Neutrophil (primary cell): Measurements from ENCODE around the gene NACC2.

ENCODE experiments used
- H3K27ac ChIP-seq: fragments of 200-600 bp; sonication (generic); 2 replicates; pipeline ENCODE4 v1.5.1; 2016; ENCODE audit warnings: mild to moderate bottlenecking, moderate library complexity
- H3K27me3 ChIP-seq: fragments of 200-600 bp; sonication (generic); 2 replicates; pipeline ENCODE4 v1.6.0; 2016; ENCODE audit warnings: mild to moderate bottlenecking
- H3K36me3 ChIP-seq: fragments of 200-600 bp; sonication (generic); 2 replicates; pipeline ENCODE4 v1.5.1; 2017
- H3K4me1 ChIP-seq, 2 experiments: fragments of 200-600 bp in 1 of 2; sonication (generic) in 1 of 2; 1 replicate in 1 of 2; 2 replicates in 1 of 2; pipeline versions ENCODE4 v1.5.1 to v1.6.1; 2013 to 2016; ENCODE audit warnings: low read depth in 1 of 2, low read length in 1 of 2, mild to moderate bottlenecking in 1 of 2, moderate library complexity in 1 of 2; ENCODE audit not compliant: control insufficient read depth in 1 of 2, insufficient read depth in 1 of 2
- H3K4me3 ChIP-seq, 2 experiments: fragments of 200-600 bp in 1 of 2; sonication (generic) in 1 of 2; 1 replicate in 1 of 2; 2 replicates in 1 of 2; pipeline ENCODE4 v1.5.1; 2013 to 2016; ENCODE audit warnings: low read depth in 1 of 2, low read length in 1 of 2, mild to moderate bottlenecking in 1 of 2, moderate library complexity in 1 of 2
- H3K9me3 ChIP-seq: fragments of 200-600 bp; sonication (generic); 2 replicates; pipeline ENCODE4 v1.5.1; 2016
- CTCF ChIP-seq: fragments of 200-600 bp; sonication (generic); IDR thresholded peaks from 2 replicates; pipeline ENCODE4 v1.5.1; 2016; ENCODE audit warnings: antibody characterized with exemption

Gene NACC2

GRCh38 chr9:136052472-136052880 is 42.6 kb downstream of the NACC2 start:
- H3K4me1 ChIP-seq = peaks cover 52 to 62% of the 10 kb centered on the region in 2 experiments
- peaks cover 30% of the 10 kb centered on the region for H3K36me3 ChIP-seq
- peaks cover 20% of the 10 kb centered on the region for H3K27me3 ChIP-seq
- H3K9me3 ChIP-seq = no peaks in the 10 kb centered on the region
- TF ChIP-seq CTCF = no peak
- peak overlapping the region; percentile 86 for H3K27ac ChIP-seq
- peak overlapping the region; percentile 82 to 98 for H3K4me3 ChIP-seq

- Histone ChIP-seq H3K36me3 (peaks cover 35% of the 10 kb centered on the region), H3K4me3 (peak overlapping the region; percentile 82 to 98), H3K27me3 (peaks cover 20% of the 10 kb centered on the region), H3K27ac (peak overlapping the region; percentile 86), H3K9me3 (no peaks in the 10 kb centered on the region), H3K4me1 (peaks cover 57 to 67% of the 10 kb centered on the region in 2 experiments)
- no peak for TF ChIP-seq CTCF
These were observed 43.1 kb downstream of the NACC2 start for GRCh38 chr9:136051837-136052471.

GRCh38 chr9:136051453-136051836 is 43.6 kb downstream of the NACC2 start:
- TF ChIP-seq CTCF = no peak
- H3K27ac ChIP-seq = peak overlapping the region; percentile 86
- peaks cover 61 to 71% of the 10 kb centered on the region in 2 experiments for H3K4me1 ChIP-seq
- H3K9me3 ChIP-seq = no peaks in the 10 kb centered on the region
- peak overlapping the region; percentile 82 to 98 for H3K4me3 ChIP-seq
- H3K36me3 ChIP-seq = peaks cover 38% of the 10 kb centered on the region
- H3K27me3 ChIP-seq = peaks cover 20% of the 10 kb centered on the region

- TF ChIP-seq CTCF = no peak
- H3K27me3 ChIP-seq = peaks cover 20% of the 10 kb centered on the region
- H3K4me1 ChIP-seq = peaks cover 60 to 71% of the 10 kb centered on the region in 2 experiments
- no peaks in the 10 kb centered on the region for H3K9me3 ChIP-seq
- H3K27ac ChIP-seq = peak overlapping the region; percentile 86
- H3K36me3 ChIP-seq = peaks cover 38% of the 10 kb centered on the region
- H3K4me3 ChIP-seq = peak overlapping the region; percentile 82 to 98
These were observed 44.2 kb downstream of the NACC2 start for GRCh38 chr9:136050701-136051452.

GRCh38 chr9:136050266-136050700 is 44.8 kb downstream of the NACC2 start:
- no peak for TF ChIP-seq CTCF
- peak overlapping the region; percentile 82 to 98 for H3K4me3 ChIP-seq
- H3K36me3 ChIP-seq = peaks cover 38% of the 10 kb centered on the region
- H3K27ac ChIP-seq = peak overlapping the region; percentile 86
- no peaks in the 10 kb centered on the region for H3K9me3 ChIP-seq
- H3K4me1 ChIP-seq = peaks cover 66 to 73% of the 10 kb centered on the region in 2 experiments
- H3K27me3 ChIP-seq = peaks cover 20% of the 10 kb centered on the region
